Measurements from ENCODE around the gene PSMA5.
"Not testable (repeated sequence)": the region's sequence is repeated elsewhere in the genome, so short reads cannot be mapped to it uniquely, and the experiment has no call there.

The PSMA5 gene

GRCh38 chr1:109432336-109432735 is 6.1 kb upstream of the PSMA5 start:
- peak; percentile 63 for DNase-seq (ENCODE audit: low spot score)

- DNase-seq (ENCODE audit: low spot score), result no peak
These were observed 871 bp upstream of the PSMA5 start for GRCh38 chr1:109427171-109427467.

- peak; percentile 56 for DNase-seq (ENCODE audit: low spot score)
These were observed 612 bp downstream of the PSMA5 start for GRCh38 chr1:109425391-109426280.

GRCh38 chr1:109423498-109423897 is 2.8 kb downstream of the PSMA5 start:
- DNase-seq (ENCODE audit: low spot score), result no peak

- DNase-seq (ENCODE audit: low spot score), result no peak
These were observed 13.7 kb downstream of the PSMA5 start for GRCh38 chr1:109412551-109412950.

- DNase-seq (ENCODE audit: low spot score), result no peak
These were observed 21.4 kb downstream of the PSMA5 start for GRCh38 chr1:109404838-109405237.

GRCh38 chr1:109402025-109402424 is 24.2 kb downstream of the PSMA5 start:
- DNase-seq (ENCODE audit: low spot score), result no peak

GRCh38 chr1:109400035-109400655 is 26.1 kb downstream of the PSMA5 start:
- no peak for DNase-seq (ENCODE audit: low spot score)

- peak; percentile 37 for DNase-seq (ENCODE audit: low spot score)
These were observed 26.8 kb downstream of the PSMA5 start for GRCh38 chr1:109399326-109399957.

GRCh38 chr1:109398343-109399225 is 27.7 kb downstream of the PSMA5 start:
- no peak for DNase-seq (ENCODE audit: low spot score)

GRCh38 chr1:109397581-109398342 is 28.5 kb downstream of the PSMA5 start, which contains the start of gene SORT1:
TSS of gene SORT1 (minus strand) at chr1:109397918. CDS start at chr1:109397892, 26 bp downstream.
- peak; percentile 93 for DNase-seq (ENCODE audit: low spot score)

GRCh38 chr1:109396871-109397580 is 29.2 kb downstream of the PSMA5 start:
- DNase-seq (ENCODE audit: low spot score), result peak; percentile 26

- no peak for DNase-seq (ENCODE audit: low spot score)
These were observed 29.8 kb downstream of the PSMA5 start for GRCh38 chr1:109396513-109396839.

GRCh38 chr1:109395602-109396512 is 30.4 kb downstream of the PSMA5 start:
- DNase-seq (ENCODE audit: low spot score), result peak; percentile 28

- not testable (repeated sequence) for DNase-seq (ENCODE audit: low spot score)
These were observed 31.0 kb downstream of the PSMA5 start for GRCh38 chr1:109395282-109395599.

GRCh38 chr1:109394591-109395281 is 31.5 kb downstream of the PSMA5 start:
- no peak for DNase-seq (ENCODE audit: low spot score)

GRCh38 chr1:109393617-109394233 is 32.5 kb downstream of the PSMA5 start:
- no peak for DNase-seq (ENCODE audit: low spot score)

- DNase-seq (ENCODE audit: low spot score), result peak; percentile 22
These were observed 33.2 kb downstream of the PSMA5 start for GRCh38 chr1:109392788-109393616.
